Pulmonary artery endothelial cell (primary cell): ENCODE data around the gene MEX3D. TPM values are rescaled to one million over a fixed set of nuclear protein-coding genes. Genes with fewer than 3 reads are reported as not detected.
"Not testable (repeated sequence)": the region's sequence is repeated elsewhere in the genome, so short reads cannot be mapped to it uniquely, and the experiment has no call there.

Experiments used
- DNase-seq: peaks from one replicate; pipeline ENCODE4 v3.0.0-alpha.2; 2011; ENCODE audit warnings: low read depth, low spot score
- total RNA-seq: library from RNA; depleted of rRNA; stranded (reverse); fragments of >200 nt; gene quantifications from 2 replicates; pipeline ENCODE4 v1.2.3, GENCODE V29; 2014

Gene MEX3D
- total RNA-seq, 1 donor from 2014 or later: 90.1 TPM

DNA sequence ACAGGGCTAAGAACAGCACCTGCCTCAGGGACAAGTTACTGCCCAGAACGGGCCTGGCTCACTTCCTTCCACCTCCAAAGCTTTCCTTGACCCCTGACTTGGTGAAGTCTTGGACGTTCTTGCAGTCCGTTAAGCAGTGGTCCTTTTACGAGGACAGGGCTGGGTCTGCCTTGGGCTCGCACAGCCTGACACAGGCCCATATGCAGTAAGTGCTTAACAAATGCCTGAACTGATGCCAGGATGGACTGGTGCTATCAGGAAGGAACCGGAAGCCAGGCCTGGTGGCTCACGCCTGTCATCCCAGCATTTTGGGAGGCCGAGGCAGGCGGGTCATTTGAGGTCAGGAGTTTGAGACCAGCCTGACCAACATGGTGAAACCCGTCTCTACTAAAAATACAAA is 46.1 kb downstream of the MEX3D start:
- DNase-seq: no peak

DNA sequence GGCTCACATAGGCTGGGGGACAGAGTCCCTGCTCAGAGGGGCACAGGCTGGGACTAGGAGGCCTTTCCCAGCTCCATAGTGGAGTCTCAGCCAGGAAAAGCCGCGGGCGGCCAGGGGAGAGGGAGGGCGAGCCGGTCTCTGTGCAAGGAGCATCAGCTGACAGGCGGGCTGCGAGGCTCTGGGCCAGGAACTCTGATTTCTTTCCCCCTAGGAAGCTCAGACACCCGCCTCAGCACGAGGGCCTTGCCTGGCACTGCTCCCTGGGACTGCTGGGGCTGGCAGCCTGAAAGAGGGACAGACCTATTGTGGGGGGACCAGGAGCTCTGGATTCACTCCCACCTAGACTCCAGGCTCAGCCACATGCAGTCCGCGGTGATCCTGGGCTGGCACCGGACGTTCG is 46.5 kb downstream of the MEX3D start:
- DNase-seq: no peak

DNA sequence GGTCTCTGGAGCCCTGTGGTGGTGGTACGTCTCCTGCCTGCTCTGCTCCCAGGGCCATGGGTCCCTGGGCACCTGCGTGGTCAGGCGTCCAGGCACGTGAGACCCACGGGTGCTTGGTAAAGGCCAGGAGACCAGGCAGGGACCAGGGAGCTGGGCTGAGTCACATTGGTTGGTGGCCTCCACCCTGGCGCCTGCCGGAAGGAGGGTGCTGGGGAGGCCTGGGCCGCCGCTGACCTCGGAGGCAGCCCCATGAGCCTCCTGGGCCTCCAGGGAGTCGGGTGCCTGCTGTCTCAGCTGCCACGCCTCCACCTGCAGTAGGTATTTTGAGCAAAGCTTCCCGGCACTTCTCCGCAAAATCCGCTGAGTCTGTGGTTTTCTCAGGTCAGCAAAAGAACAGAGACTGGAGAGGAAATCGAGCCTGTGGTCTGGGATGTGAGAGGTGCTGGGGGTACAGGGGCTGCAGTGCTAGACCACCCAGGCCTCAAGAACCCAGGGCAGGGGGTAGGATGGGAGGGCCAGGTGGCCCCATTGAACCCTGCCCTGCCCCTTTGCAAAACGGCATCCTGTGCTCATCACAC is 47.8 kb downstream of the MEX3D start:
- DNase-seq: no peak

DNA sequence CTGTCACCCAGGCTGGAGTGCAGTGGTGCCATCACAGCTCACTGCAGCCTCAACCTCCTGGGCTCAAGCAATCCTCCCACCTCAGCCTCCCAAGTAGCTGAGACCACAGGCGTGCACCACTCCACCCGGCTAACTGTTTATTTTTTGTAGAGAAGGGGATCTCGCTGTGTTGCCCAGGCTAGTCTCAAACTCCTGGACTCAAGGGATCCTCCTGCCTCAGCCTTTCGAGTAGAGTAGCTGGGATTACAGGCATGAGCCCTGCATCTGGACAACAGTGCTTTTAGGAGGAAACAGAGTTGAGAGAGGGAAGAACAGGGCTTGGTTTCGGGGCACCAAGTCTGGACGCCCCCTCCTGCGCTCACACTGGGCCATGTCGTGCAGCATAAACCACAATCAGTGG is 48.3 kb downstream of the MEX3D start:
- DNase-seq: not testable (repeated sequence)

DNA sequence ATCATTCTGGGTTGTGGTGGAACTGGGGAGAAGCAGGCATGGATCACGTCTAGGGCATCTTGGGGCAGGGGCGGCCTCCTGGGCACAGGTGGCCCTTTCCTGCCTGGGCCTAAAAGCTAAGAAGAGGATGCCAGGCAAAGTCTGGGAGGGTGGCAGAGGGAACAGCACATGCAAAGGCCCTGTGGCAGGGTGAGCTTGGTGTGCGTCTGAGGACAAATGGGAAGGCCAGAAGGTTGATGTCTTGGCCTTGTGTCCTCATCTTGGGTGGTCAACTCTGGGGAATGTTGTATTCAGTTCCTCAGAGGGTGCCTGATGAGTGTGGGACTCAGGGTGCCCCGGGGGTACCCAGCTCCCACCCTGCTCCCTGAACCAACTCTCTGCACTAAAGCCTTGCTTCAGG is 49.7 kb downstream of the MEX3D start:
- no peak for DNase-seq

DNA sequence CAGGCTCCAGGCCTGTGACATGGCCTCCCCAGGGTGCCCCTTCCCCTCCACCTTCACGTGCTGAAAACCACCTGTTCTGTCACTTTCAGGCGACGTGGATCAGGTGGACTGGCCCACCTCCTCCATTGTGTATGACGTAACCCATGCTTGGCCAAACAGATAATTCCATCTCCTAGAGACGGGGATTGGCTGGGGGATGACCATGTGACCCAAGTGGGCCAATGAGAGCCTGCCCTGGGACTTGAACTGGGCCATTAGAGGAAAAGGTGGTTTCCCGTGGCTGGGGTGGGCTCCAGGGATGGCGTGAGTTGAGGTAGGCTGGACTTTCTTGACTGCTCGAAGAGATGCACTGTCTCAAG is 51.8 kb downstream of the MEX3D start:
- no peak for DNase-seq

DNA sequence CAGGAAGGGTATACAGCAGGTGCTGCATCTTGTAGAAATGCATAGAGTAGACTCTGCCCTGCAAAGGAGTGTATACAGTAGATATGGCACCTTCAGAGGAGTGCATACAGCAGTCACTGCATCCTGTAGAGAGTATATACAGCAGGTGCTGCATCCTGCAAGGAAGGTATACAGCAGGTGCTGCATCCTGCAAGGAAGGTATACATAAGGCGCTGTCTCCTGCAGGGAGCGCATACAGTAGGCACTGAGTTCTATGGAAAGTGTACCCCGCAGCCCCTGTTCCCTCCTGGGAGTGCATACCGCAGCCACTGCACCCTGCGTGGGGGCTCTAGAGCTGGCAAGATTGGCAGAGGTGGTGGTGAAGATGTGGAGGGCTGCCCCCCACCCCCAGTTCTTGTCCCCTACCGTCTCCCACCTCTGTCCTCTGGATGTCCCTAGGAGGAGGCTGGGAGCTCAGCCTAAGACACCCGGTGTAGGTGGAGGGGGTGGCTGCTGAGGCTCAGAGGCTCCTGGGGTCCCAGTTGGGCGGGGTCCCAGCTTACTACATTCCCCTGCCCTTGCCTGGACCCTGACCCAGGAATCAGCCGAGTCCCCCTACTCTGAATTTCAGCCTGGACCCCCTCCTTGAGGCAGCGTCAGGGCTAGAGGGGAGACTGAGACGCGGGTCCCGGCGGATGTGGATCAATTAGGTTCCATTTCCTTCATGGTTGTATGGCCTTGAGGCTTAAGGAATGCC is 53.0 kb downstream of the MEX3D start:
- no peak for DNase-seq

DNA sequence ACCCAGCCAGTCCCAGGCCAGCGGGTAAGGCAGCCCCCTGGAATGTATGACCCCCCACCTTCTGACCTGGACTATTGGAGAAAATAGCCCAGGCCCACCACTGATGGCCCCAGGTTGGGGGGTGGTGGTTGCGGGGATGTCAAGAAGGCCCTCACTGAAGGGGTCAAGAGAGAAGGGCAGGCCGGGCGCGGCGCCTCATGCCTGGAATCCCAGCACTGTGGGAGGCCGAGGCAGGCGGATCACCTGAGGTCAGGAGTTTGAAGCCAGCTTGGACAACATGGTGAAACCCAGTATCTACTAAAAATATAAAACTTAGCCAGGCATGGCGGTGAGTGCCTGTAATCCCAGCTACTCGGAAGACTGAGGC is 53.8 kb downstream of the MEX3D start:
- DNase-seq: no peak

DNA sequence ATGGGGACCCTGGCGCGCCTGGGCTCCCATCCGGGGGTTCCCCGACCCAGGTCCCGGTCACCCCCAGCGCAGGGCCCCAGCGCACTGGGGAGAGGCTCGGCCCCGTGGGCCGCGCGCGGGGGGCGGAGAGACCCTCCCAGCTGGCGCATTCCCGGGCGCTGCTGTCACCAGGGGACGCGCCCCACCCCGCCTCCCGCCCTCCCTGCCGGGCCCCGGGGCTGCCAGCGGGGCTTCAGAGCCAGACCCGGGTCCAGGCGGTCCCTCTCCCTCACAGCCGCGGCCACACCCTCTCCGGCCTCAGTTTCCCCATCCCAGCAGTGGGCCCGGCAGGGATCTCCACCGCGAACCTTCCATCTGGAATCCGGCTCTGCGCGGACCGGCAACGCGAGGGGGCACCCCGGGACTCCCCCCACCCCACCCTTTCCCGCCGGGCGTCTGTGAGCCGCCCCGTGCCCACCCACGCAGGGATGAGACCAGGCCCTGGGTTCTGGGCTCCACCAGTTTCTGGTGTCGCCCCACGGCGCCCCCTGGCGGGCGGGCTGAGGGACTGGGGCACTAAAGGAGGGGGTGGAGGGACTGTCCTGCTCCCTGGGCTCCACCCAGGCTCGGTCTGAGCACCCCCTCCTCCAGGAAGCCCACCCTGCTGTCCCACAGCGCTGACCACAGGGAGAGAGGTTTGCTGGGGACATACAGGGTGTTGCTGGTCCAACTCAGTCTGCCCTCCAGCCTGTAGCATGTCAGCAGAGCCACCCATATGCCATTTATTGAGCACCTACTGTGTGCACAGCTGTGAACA is 54.4 kb downstream of the MEX3D start:
- DNase-seq: no peak

DNA sequence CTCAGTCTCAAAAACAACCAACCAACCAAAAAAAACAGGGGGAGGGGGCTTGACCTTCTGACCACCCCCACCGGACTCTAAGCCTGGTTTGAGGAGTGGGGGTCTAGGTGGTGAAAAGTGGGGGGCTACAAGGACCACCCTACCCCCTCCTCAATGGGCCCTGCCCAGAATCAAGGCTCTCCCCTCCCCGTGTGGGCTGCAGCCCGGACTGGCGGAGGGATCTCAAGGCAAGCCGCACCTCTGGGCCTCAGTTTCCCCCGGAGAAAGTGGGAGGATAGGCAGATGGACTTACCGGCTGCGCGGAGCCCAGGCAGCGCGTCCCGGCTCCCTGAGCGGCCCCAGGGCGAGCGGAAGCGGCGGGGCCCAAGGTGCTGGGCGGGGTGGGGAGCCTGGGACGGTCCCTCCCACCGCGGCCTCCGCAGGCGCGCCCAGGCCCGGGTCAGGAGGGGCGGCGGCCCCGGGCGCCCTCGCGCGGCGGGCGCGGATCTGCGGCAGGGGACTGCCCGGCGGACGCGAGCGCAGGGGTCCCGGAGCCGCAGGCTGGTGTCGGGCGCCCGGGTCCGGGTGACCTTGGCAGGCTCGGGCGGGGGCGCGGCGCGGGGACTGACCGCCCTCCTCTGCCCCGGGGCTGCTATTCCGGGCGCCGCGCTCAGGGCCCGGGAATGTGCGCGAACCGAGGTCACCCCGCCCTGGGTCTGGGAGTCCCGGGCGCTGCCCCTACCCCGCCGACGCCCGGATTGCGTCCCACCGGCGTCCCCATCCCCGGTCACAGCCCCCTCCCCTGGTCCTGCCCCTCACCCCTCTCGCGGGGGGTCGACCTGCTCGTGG is 55.2 kb downstream of the MEX3D start, which contains the start of gene ADAMTSL5:
Gene ADAMTSL5, minus strand, starts transcription at position 349 of the 828 bp plus-strand sequence. CDS start 2,076 bp downstream, outside the sequence.
- no peak for DNase-seq

DNA sequence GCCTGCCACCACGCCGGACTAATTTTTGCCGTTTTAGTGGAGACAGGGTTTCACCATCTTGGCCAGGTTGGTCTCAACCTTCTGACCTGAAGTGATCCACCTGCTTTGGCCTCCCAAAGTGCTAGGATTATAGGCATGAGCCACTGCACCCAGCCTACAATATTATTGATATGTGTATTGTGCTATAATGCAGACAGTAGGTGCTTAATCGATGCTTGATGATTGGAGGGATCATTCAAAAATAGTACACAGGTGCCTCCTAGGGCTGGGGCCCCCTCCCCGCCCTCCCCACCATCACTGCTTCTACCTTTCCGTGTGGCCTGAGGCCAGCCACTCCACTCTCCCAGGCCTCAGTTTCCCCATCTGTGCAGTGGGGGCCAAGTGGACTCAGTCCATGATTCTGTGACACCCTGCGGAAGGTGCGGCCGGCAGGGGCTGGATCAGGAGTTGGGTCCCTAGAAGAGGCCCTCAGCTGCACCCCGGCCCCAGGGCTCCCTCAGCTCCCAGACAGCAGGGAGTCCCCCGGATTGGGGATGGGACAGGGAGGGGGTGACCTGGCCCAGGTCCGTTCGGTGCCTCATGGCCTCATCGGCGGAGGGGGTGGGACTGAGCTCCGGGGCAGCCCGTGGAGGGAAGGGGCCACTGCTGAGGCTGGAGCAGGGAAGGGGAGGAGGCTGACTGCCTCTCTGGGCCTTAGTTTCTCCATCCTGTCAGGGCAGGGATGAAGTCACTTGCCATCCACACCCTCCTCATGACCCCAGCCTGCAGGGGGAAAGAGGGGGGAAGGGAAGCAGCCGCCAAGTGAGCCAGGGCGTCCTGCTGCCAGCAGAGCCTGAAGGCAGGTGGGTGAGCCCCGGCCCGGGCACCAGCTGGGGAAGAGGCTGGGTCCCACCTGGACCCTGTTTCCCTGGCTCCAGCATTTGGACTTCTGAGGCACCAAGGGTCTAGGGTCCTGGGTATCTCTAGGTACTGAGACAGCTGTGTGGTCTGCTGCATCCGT is 56.5 kb downstream of the MEX3D start:
- no peak for DNase-seq

DNA sequence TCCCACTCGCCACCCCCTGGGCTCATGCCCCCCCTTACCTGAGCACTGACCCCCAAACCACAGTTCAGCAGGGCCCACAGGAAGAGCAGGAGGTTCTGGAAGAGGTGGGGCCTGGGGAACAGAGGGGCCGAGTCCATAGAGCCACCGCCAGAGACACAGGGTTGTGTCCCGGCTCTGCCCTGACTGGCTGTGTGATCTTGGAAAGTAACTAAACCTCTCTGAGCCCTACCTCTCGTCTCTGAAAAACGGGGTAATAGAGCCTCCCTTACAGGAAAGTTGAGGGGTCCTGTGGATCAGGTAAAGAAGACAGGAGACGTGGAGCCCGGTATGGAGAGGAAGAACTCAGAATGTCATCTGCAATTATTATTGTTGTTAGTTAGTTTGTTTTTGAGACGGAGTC is 57.3 kb downstream of the MEX3D start:
- DNase-seq: no peak

DNA sequence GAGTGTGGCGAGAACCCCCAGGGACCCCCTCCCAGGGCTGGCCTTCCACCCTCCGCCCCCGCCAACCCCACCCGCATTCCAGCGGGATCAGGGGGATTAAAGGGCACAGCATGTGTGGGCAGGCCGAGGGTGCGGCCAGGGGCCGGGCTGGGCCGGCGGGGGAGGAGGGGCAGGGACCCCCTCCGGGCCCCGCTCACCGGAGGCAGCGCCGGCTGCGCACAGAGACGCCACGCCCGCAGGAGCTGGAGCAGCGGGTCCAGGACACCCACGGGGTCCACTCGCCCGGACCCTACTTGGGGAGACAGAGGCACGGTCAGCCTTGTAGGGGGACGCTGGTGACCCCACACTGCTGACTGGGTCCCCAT is 57.7 kb downstream of the MEX3D start:
- no peak for DNase-seq

DNA sequence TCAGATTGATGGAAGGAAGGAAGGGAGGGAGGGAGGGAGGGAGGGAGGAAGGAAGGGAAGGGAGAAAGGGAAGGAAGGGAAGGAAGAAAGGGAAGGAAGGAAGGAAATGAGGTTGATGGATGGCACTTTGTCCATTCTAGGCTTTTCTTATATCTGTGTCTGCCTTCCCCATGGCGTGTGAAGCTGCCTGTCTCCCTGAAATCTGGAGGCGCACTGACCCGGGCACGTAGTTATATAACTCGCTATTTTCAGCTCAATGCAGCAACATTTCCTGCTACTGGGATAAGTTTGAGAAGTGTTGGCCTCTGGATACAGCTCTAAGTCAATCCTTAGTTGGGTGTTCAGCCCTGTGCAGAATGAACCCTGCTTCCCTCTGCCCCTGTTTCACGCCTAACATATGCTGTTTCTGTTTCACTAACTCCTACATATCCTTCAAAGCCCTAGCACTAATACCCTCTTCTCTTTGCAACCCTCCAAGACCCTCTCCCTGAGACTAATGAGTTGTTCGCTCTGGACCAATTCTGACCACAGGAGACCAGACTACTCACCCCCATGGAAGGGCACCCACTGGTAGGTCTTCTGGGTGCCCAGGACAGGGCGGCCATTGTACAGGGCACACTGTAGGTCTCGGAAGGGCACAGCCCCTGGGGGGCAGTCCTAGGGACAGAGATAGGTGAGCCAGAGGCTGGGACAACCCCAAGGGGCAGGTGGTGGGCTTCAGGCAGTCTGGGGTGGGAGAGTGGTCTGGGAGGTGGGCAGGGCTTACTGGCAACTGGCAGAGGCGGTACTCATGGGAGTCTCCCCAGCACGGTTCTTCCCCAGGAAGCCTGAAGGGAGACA is 58.3 kb downstream of the MEX3D start:
- no peak for DNase-seq

DNA sequence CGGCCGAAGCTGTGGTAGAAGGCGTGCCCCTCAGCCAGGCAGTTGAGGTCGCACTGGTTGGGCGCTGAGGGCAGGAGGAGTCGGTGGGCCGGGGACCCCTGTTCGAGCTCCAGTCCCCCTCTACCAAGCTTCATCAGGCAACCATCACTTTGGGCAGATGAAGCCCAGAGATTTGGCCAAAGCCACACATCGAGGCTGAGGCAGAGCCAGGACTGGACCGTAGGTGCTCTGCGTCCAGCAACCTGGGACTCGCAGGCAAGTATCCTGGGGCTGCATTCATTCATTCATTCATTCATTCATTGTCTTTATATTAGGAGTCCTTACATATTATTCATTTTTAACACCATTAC is 59.6 kb downstream of the MEX3D start:
- DNase-seq: no peak

DNA sequence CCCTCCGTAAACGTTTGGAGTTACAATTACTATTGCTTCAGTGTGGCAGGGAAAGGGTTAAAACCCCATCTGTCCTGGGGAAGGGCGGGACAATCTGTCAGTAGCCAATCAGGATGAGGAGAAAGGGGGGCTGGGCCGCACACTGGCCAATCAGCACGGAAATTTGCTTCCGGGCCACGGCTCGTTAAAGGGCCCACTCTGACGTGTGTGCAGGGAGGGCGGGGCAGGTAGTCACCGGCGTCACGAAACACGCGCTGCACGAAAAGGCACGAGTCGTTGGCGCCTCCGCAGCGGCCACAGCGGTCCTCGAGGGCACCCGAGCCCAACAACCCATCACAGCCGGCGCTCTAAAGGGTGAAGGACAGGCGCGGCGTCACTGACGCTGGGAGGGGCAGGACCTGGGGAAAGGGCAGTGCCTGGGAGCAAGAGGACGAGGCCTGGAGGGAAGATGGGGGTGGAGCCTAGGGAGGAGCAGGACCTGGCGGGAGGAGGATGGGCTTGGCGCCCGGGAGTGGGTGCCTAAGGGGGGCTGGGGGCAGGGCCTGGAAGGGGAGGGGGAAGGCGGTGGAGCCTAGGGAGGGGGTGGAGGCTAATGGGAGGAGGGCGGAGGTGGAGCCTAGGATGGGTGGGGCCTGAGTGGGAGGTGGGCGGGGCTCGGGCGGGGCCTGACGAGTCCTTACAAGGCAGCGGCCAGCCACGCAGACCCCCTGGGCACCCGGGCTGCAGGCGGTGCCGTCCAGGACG is 60.2 kb downstream of the MEX3D start:
- DNase-seq: peak; percentile 69

DNA sequence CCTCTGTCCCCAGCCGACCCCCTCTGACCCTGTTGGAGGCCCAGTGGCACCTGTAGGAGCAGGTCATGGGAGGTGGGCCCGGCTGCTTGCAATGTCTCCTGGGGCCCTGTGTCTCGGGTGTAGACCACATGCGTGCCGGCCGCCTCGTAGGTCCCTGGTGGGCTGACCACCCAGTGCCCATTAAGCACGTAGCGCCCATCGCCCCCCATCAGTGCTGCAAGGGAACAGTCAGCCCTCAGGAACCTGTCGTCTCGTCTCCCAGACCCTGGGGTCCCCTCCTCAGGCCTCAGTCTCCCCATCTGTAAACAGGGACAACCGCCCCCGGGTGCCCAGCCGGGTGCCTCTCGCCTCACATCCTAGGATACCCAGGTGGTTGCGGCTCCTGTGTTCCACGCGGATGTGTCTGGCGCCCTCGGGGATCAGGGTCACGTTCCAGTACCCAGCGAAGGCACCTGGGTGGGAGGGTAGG is 60.9 kb downstream of the MEX3D start:
- no peak for DNase-seq

DNA sequence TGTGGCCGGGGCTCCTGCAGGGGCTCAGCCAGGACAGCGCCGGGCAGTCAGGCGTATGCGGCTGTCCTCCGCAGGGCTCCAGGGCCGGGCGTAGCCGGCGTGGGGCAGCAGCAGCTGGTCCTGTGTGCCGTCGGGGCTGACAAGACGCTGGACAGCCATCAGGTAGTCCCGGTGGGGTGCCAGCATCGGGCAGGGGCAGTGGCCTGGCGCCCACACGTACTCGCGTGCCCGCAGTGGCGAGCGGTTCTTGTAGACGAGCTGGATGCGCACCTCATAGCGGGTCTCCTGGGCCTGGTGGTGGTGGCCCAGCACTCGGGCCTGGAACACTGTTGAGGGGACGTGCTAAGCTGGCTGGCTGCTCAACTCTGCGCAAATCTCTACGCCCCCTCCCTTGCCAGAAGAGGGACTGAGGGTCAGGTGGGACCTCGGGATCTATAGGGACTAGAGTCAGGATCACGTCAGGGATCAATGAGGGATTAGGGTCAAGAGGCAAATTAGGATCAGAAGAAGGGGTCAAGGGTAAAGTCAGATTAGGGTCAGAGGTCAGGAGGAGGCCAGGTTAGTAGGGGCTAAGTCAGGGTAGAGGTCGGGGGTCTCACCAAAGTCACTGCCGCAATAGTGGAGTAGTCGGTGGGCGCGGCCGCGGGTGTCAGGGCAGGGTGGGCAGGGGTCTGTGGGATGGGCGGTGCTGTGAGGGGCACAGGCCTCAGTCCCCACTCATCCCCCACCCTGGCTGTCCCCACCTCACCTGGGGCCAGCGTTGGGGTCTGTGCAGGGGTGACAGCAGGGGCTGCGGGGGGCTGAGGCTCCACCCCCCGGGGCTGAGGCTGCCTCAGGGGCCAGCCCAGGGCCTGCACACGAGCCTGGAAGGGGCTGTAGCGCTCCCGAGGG is 61.9 kb downstream of the MEX3D start:
- no peak for DNase-seq
